CD8-positive, alpha-beta memory T cell (primary cell): Measurements from ENCODE around the gene IL3. TPM values are rescaled to one million over a fixed set of nuclear protein-coding genes. Genes with fewer than 3 reads are reported as not detected.
A peak's percentile ranks its signal among the peaks of the same experiment; 100 is the strongest.

Experiments used
- CTCF ChIA-PET: fragments of 350-600 bp; sonication (Branson Sonifier 250); formaldehyde crosslinking; loops from one replicate; lab custom pipeline; 2021; ENCODE audit warnings: antibody characterized with exemption; lab: Charles Lee
- POLR2A ChIA-PET: fragments of 350-600 bp; sonication (Branson Sonifier 250); formaldehyde crosslinking; loops from one replicate; lab custom pipeline; 2021; ENCODE audit warnings: antibody characterized with exemption; lab: Charles Lee
- DNase-seq, 5 donors: peaks; one replicate each; pipeline versions ENCODE4 v3.0.0 to v3.0.0-alpha.2; 2020 to 2022; ENCODE audit warnings: mixed read lengths in 1 of 5
- H3K27ac ChIP-seq: one replicate; pipeline ENCODE4 v1.7.0; 2013; ENCODE audit warnings: low read depth, mild to moderate bottlenecking, low read length, moderate library complexity
- H3K27me3 ChIP-seq: 2 replicates; pipeline ENCODE4 v1.7.0; 2013; ENCODE audit warnings: low read length, mild to moderate bottlenecking; ENCODE audit not compliant: insufficient read depth, poor library complexity, severe bottlenecking
- H3K36me3 ChIP-seq: 2 replicates; pipeline ENCODE4 v1.7.0; 2013; ENCODE audit warnings: mild to moderate bottlenecking, low read length, moderate library complexity; ENCODE audit not compliant: insufficient read depth
- H3K4me1 ChIP-seq: 2 replicates; pipeline ENCODE4 v1.7.0; 2013; ENCODE audit warnings: mild to moderate bottlenecking, low read length, moderate library complexity; ENCODE audit not compliant: insufficient read depth
- H3K4me3 ChIP-seq: 2 replicates; pipeline ENCODE4 v1.7.0; 2013; ENCODE audit warnings: mild to moderate bottlenecking, low read length
- H3K9me3 ChIP-seq: 2 replicates; pipeline ENCODE4 v1.7.0; 2013; ENCODE audit warnings: mild to moderate bottlenecking, low read length
- H3K27ac Mint-ChIP-seq, 8 donors: one replicate each; pipeline ENCODE4 v1.8.0; 2020 to 2021; ENCODE audit warnings: mixed read lengths in 8 of 8, mild to moderate bottlenecking in 6 of 8, inconsistent platforms in 3 of 8, moderate library complexity in 3 of 8
- H3K27me3 Mint-ChIP-seq, 2 donors: one replicate each; pipeline ENCODE4 v1.8.0; 2020 to 2021; ENCODE audit warnings: mixed read lengths in 2 of 2, mild to moderate bottlenecking in 1 of 2, moderate library complexity in 1 of 2
- H3K36me3 Mint-ChIP-seq, 3 donors: one replicate each; pipeline ENCODE4 v1.8.0; 2020 to 2021; ENCODE audit warnings: mixed read lengths in 3 of 3, inconsistent platforms in 1 of 3, mild to moderate bottlenecking in 1 of 3
- H3K4me1 Mint-ChIP-seq, 3 donors: one replicate each; pipeline ENCODE4 v1.8.0; 2020 to 2021; ENCODE audit warnings: mixed read lengths in 3 of 3, inconsistent platforms in 1 of 3, mild to moderate bottlenecking in 1 of 3
- H3K4me3 Mint-ChIP-seq, 7 donors: one replicate each; pipeline ENCODE4 v1.8.0; 2020 to 2021; ENCODE audit warnings: mixed read lengths in 7 of 7, mild to moderate bottlenecking in 6 of 7, moderate library complexity in 4 of 7, inconsistent platforms in 2 of 7
- H3K9me3 Mint-ChIP-seq, 5 donors: one replicate each; pipeline ENCODE4 v1.8.0; 2020 to 2022; ENCODE audit warnings: mixed read lengths in 5 of 5, mild to moderate bottlenecking in 3 of 5, moderate library complexity in 2 of 5, inconsistent platforms in 1 of 5
- polyA plus RNA-seq: library from polyadenylated mRNA; unstranded; fragments of 300-500 nt; fragmentation: Illumina TruSeq; gene quantifications from one replicate; pipeline ENCODE4 v1.2.3, GENCODE V29; 2021
- total RNA-seq, 2 experiments: library from RNA; stranded (reverse); gene quantifications; one replicate each; pipeline ENCODE4 v1.2.3, GENCODE V29; 2021

IL3 gene
- total and polyA plus RNA-seq, 3 experiments from 2014 or later, result 69.7 to 71.9 TPM; not detected in 1

DNA sequence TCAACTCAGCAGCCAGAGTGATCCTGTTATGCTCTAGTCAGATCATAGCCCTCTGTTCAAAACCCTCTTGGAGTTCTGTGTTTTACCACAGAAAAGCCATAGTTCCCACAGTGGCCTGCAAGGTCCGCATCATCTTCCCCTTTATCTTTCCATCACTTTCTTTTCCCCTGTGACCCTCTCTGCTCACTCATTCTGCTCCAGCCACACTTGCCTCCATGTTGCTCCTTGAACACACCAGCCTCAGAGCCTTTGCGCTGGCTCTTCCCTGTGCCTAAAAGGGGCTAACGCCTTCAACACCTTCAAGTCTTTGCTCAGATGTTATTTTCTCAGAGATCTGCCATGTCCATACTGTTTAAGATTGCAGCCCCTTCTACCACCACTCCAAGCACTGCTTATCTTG is 39.5 kb downstream of the IL3 start:
- H3K27ac Mint-ChIP-seq, result peak overlapping the region; percentile 41 to 100 (median 92)
- Histone ChIP-seq H3K27me3 (no peaks in the 10 kb centered on the region), H3K4me3 (no peak overlapping the region), H3K9me3 (no peaks in the 10 kb centered on the region), H3K4me1 (peaks cover 80% of the 10 kb centered on the region), H3K36me3 (no peaks in the 10 kb centered on the region), H3K27ac (no peak overlapping the region)
- ChIA-PET CTCF (interaction anchor here (1.2 to 1.6 kb wide), 2 partner anchors 37 to 138 kb away, joined by 3 to 7 read pairs; no protein-coding TSS in a partner anchor), POLR2A (no interaction called here)
- peaks cover 88 to 98% (median 88%) of the 10 kb centered on the region in 3 donors for H3K4me1 Mint-ChIP-seq
- no peaks in the 10 kb centered on the region for H3K36me3 Mint-ChIP-seq
- H3K27me3 Mint-ChIP-seq, result no peaks in the 10 kb centered on the region
- H3K4me3 Mint-ChIP-seq, result peak overlapping the region in 5 of 7 donors; percentile 3 to 79 (median 55)
- DNase-seq, result no peak
- no peaks in the 10 kb centered on the region for H3K9me3 Mint-ChIP-seq

DNA sequence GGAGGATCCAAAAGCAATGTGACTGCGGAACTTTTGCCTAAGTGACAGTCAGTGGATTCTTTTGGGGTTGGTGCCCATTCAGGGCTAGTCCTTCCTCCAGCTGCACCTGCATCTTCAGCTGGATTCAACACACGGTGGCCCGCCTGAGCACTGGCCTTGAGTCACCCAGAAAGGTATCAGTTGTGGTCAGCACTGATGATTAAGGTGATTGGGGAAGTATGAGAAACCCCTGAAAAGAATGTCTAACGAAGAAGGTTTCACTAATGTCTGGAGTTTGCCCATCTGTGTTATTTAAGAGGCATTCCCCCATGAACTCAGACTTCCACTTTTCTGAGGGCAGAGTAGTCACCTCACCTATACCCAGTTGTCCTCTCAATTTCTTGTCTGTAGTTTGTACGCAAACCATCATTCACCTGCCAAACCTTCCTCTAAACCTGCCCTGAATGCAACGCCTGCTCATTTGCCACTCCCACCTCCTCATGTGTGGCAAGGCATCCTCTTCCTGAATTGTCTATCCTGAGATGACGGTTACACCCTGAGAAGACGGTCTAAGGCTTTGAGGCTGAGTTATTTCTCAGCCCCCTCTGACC is 40.3 kb downstream of the IL3 start:
- H3K4me1 Mint-ChIP-seq, result peaks cover 88 to 98% (median 88%) of the 10 kb centered on the region in 3 donors
- ChIA-PET POLR2A (no interaction called here), CTCF (interaction anchor here (1.6 kb wide), 1 partner anchor 38 kb away, joined by 7 read pairs; no protein-coding TSS in a partner anchor)
- Histone ChIP-seq H3K36me3 (no peaks in the 10 kb centered on the region), H3K4me3 (peak overlapping the region; percentile 14), H3K27ac (no peak overlapping the region), H3K27me3 (no peaks in the 10 kb centered on the region), H3K4me1 (peaks cover 80% of the 10 kb centered on the region), H3K9me3 (no peaks in the 10 kb centered on the region)
- DNase-seq, result no peak
- peak overlapping the region; percentile 89 to 100 (median 93) for H3K27ac Mint-ChIP-seq
- no peaks in the 10 kb centered on the region for H3K9me3 Mint-ChIP-seq
- peak overlapping the region in 6 of 7 donors; percentile 54 to 74 (median 68) for H3K4me3 Mint-ChIP-seq
- no peaks in the 10 kb centered on the region for H3K36me3 Mint-ChIP-seq
- no peaks in the 10 kb centered on the region for H3K27me3 Mint-ChIP-seq

DNA sequence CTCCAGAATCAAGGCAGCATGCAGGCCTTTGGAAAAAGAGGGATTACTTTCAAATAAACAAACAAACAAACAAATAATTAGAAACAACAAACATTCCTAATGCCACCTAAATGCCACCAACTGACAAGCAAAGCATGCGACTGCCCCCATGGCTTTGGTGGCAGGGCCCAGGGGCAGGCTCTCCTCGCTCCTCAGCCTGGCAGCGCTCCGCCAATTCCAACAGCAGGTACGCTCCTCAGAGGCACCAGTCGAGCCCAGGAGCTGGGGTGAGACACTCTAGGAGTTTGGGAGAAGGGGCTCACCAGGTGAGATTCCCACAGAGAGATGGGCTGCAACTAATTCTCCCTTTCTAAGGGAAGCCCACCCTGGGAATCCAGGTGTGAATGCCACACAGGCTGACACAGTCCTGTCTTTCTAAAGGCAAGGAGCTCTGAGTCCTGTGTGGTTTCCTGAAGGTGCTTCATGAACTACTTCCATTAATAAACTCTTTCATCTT is 41.0 kb downstream of the IL3 start:
- ChIA-PET POLR2A (no interaction called here), CTCF (interaction anchor here (1.1 to 2.3 kb wide), 5 partner anchors 15 to 39 kb away, joined by 3 to 8 read pairs (median 5); no protein-coding TSS in a partner anchor)
- Mint-ChIP-seq H3K27ac (peak overlapping the region; percentile 89 to 100 (median 93)), H3K36me3 (no peaks in the 10 kb centered on the region), H3K4me3 (peak overlapping the region in 5 of 7 donors; percentile 54 to 74 (median 65)), H3K4me1 (peaks cover 83 to 96% (median 85%) of the 10 kb centered on the region in 3 donors), H3K27me3 (no peaks in the 10 kb centered on the region), H3K9me3 (no peaks in the 10 kb centered on the region)
- no peaks in the 10 kb centered on the region for H3K36me3 ChIP-seq
- no peak for DNase-seq
- peak overlapping the region; percentile 69 for H3K27ac ChIP-seq
- H3K9me3 ChIP-seq, result no peaks in the 10 kb centered on the region
- peak overlapping the region; percentile 14 for H3K4me3 ChIP-seq
- no peaks in the 10 kb centered on the region for H3K27me3 ChIP-seq
- peaks cover 79% of the 10 kb centered on the region for H3K4me1 ChIP-seq

- Histone ChIP-seq H3K27me3 (no peaks in the 10 kb centered on the region), H3K27ac (peak overlapping the region; percentile 69), H3K36me3 (no peaks in the 10 kb centered on the region), H3K4me3 (peak overlapping the region; percentile 7), H3K9me3 (no peaks in the 10 kb centered on the region), H3K4me1 (peaks cover 79% of the 10 kb centered on the region)
- POLR2A ChIA-PET, result interaction anchor here (0.5 kb wide), 1 partner anchor 63 kb away, joined by 3 read pairs; no protein-coding TSS in a partner anchor
- peaks cover 77 to 88% (median 80%) of the 10 kb centered on the region in 3 donors for H3K4me1 Mint-ChIP-seq
- H3K27me3 Mint-ChIP-seq, result no peaks in the 10 kb centered on the region
- no peaks in the 10 kb centered on the region for H3K36me3 Mint-ChIP-seq
- CTCF ChIA-PET, result interaction anchor here (0.9 to 2.3 kb wide), 6 partner anchors 13 to 39 kb away, joined by 3 to 8 read pairs (median 5); no protein-coding TSS in a partner anchor
- no peaks in the 10 kb centered on the region for H3K9me3 Mint-ChIP-seq
- peak overlapping the region; percentile 77 to 100 (median 92) for H3K27ac Mint-ChIP-seq
- DNase-seq, result peak in 4 of 5 donors; percentile 26 to 64 (median 54)
- peak overlapping the region; percentile 8 to 82 (median 44) for H3K4me3 Mint-ChIP-seq
These were observed 41.7 kb downstream of the IL3 start for GRCh38 chr5:132102101-132102701.

- no peak for DNase-seq
- peak overlapping the region; percentile 18 to 80 (median 54) for H3K4me3 Mint-ChIP-seq
- Histone ChIP-seq H3K4me1 (peaks cover 79% of the 10 kb centered on the region), H3K9me3 (no peaks in the 10 kb centered on the region), H3K27me3 (no peaks in the 10 kb centered on the region), H3K27ac (peak overlapping the region; percentile 69), H3K36me3 (no peaks in the 10 kb centered on the region), H3K4me3 (peak overlapping the region; percentile 18)
- ChIA-PET POLR2A (interaction anchor here (0.7 kb wide), 1 partner anchor 15 kb away, joined by 3 read pairs; no protein-coding TSS in a partner anchor), CTCF (interaction anchor here (1.1 to 2.3 kb wide), 7 partner anchors 10 to 40 kb away, joined by 3 to 8 read pairs (median 5); no protein-coding TSS in a partner anchor)
- peak overlapping the region; percentile 77 to 100 (median 92) for H3K27ac Mint-ChIP-seq
- H3K36me3 Mint-ChIP-seq, result no peaks in the 10 kb centered on the region
- peaks cover 77 to 82% (median 77%) of the 10 kb centered on the region in 3 donors for H3K4me1 Mint-ChIP-seq
- H3K27me3 Mint-ChIP-seq, result no peaks in the 10 kb centered on the region
- peaks cover 0 to 1% (median 0%) of the 10 kb centered on the region in 5 donors for H3K9me3 Mint-ChIP-seq
These were observed 42.5 kb downstream of the IL3 start for GRCh38 chr5:132102944-132103331.

GRCh38 chr5:132103332-132103951 is 43.0 kb downstream of the IL3 start:
- Mint-ChIP-seq H3K36me3 (no peaks in the 10 kb centered on the region), H3K4me3 (peak overlapping the region; percentile 28 to 80 (median 54)), H3K9me3 (peaks cover 0 to 2% (median under 1%) of the 10 kb centered on the region in 5 donors), H3K27me3 (no peaks in the 10 kb centered on the region), H3K27ac (peak overlapping the region; percentile 77 to 100 (median 92)), H3K4me1 (peaks cover 74 to 78% (median 77%) of the 10 kb centered on the region in 3 donors)
- peak; percentile 51 to 89 (median 56) for DNase-seq
- ChIA-PET CTCF (interaction anchor here (0.7 to 2.3 kb wide), 6 partner anchors 10 to 96 kb away, joined by 3 to 7 read pairs (median 4); no protein-coding TSS in a partner anchor), POLR2A (interaction anchor here (0.6 to 0.7 kb wide), 3 partner anchors 15 to 79 kb away, joined by 3 read pairs; no protein-coding TSS in a partner anchor)
- Histone ChIP-seq H3K9me3 (no peaks in the 10 kb centered on the region), H3K4me3 (peak overlapping the region; percentile 18), H3K27me3 (no peaks in the 10 kb centered on the region), H3K36me3 (no peaks in the 10 kb centered on the region), H3K27ac (peak overlapping the region; percentile 69), H3K4me1 (peaks cover 74% of the 10 kb centered on the region)

DNA sequence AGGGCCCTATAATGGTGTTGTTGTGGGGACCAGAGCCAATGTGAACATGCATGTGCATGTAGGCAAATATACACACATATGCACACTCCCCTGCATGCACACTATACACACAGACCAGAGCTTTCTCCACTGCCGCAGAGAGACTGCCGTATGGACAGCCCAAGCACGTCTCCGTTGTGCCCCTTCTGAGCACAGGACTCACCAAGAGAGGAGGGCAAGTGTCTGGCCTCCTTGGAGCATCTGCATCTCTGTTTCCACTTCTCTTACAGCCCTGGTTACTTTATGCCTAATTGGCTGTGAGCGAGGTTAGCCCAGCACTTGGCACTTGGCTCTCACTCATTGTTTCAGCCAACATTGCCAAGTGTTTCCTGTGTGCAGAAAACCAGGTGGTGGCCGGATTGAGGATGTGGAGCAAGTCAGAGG is 43.5 kb downstream of the IL3 start:
- Histone ChIP-seq H3K36me3 (no peaks in the 10 kb centered on the region), H3K27ac (peak overlapping the region; percentile 69), H3K27me3 (no peaks in the 10 kb centered on the region), H3K9me3 (no peaks in the 10 kb centered on the region), H3K4me1 (peaks cover 69% of the 10 kb centered on the region), H3K4me3 (no peak overlapping the region)
- Mint-ChIP-seq H3K27ac (peak overlapping the region; percentile 77 to 100 (median 92)), H3K4me3 (peak overlapping the region; percentile 28 to 80 (median 54)), H3K9me3 (peaks cover 0 to 3% (median 2%) of the 10 kb centered on the region in 5 donors), H3K36me3 (no peaks in the 10 kb centered on the region), H3K27me3 (no peaks in the 10 kb centered on the region), H3K4me1 (peaks cover 72 to 75% (median 75%) of the 10 kb centered on the region in 3 donors)
- ChIA-PET CTCF (interaction anchor here (0.7 to 1.8 kb wide), 7 partner anchors 11 to 96 kb away, joined by 3 to 5 read pairs (median 4); no protein-coding TSS in a partner anchor), POLR2A (interaction anchor here (0.6 to 0.7 kb wide), 4 partner anchors 22 to 468 kb away, joined by 3 to 4 read pairs (median 3); no protein-coding TSS in a partner anchor)
- DNase-seq, result no peak
